NCI-H2196 treated with DMSO at 0.1 percent for 48 hours (cell line): ENCODE data around the gene MCU.

Experiments
- DNase-seq: peaks from one replicate; lab custom pipeline; 2025; ENCODE audit not compliant: unreplicated experiment; lab: John Stamatoyannopoulos, UW

MCU gene

GRCh38 chr10:72831696-72832409 is 139.9 kb downstream of the MCU start:
- no peak for DNase-seq

DNA sequence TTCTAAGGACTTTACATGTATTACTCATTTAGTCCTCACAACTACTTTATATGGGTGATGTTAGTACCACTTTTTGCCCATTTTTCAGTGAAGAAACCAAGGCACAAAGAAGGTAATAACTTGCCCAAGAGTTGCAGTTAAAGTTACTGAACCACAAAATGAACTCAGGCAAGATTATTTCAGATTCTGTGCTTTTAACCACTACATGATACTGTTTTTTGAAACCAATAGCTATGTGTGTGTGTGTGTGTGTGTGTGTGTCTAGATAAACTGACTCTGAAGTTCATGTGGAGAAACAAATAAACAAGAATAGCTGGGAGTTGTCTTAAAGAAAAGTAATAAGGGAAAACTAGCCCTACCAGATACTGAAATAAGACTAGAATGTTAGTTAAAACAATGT is 140.8 kb downstream of the MCU start:
- DNase-seq = no peak

GRCh38 chr10:72834183-72834825 is 142.4 kb downstream of the MCU start:
- peak; percentile 39 for DNase-seq

DNA sequence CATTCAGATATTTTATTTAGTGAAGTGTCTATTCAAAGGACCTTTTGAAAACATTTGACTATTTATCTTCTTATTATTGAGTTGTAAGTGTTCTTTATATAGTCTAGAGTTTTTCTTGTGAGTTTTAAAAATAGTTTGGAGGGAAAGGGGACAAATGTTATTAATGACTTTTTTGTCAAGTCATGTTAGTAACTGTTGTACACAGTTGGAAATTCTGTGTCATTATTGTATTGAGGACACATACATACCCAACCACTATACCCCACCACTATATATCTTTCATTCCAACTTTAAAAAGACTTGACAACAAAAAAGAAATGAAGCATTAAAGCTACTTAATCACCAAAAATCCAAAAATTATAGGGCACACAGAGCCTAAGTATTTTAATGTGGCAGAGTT is 148.4 kb downstream of the MCU start:
- no peak for DNase-seq

DNA sequence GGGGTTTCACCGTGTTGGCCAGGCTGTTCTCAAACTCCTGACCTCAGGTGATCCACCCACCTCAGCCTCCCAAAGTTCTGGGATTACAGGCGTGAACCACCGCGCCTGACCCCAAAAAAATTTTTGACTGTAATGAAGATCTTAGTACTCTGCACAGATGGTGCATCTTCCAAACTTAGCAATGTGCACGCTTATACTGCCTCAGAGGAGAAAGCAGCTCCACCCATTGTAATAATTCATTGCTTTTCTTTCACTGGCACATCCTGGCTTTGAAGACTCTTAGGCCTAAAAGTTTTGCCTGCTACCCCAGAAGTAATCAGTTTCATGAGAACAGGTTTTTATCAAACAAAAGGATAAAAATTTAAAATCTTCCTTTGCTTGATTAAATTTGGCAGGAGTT is 149.5 kb downstream of the MCU start:
- no peak for DNase-seq

GRCh38 chr10:72842164-72842563 is 150.2 kb downstream of the MCU start:
- DNase-seq = no peak

DNA sequence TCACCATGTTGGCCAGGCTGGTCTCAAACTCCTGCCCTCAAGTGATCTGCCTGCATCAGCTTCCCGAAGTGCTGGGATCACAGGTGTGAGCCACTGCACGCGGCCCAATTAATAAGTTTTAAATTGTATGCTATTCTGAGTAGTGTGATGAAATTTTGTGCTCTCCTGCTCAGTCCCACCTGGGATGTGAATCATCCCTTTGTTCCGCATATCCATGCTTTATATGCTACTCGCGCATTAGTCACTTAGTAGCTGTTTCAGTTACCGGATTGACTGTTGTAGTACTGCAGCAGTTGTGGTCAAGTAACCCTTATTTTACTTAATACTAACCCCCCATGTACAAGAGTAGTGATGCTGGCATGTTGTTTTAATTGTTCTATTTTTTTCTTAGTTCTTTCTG is 154.3 kb downstream of the MCU start:
- DNase-seq = no peak

DNA sequence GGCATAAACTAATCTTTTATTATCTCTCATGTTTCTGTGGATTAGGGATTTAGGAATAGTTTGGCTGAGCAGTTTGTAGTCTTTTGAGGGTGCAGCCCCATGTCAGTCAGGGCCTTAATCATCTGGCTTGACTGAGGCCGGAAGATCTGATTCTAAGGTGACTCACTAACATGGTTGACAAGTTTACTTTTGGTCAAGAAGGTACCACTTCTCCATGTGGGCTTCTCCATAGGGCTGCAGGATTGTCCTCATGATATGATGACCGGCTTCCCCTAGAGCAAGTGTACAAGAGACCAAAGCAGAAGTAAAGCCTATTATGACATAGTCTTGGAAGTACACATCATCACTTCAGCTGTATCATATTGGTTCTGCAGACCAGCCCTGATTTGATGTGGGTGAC is 155.7 kb downstream of the MCU start:
- no peak for DNase-seq

DNA sequence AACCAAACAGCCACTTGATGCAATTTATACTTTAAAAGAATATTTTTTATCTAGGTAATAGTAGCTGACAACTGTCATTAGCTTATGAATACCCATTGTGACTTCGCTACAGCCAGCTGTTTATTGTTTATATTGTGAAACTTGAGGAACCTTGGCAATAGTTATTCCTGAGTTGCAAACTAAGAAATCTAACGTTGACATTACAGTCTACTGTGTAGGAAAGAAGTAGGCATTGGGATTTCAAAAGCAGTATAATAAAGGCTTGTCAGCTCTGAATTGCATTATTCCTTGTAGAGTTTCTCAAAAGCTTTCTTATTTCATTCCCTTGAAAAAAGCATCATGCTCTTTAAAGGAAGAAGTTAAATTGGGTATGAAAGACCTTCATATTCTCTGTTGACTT is 158.9 kb downstream of the MCU start:
- no peak for DNase-seq

DNA sequence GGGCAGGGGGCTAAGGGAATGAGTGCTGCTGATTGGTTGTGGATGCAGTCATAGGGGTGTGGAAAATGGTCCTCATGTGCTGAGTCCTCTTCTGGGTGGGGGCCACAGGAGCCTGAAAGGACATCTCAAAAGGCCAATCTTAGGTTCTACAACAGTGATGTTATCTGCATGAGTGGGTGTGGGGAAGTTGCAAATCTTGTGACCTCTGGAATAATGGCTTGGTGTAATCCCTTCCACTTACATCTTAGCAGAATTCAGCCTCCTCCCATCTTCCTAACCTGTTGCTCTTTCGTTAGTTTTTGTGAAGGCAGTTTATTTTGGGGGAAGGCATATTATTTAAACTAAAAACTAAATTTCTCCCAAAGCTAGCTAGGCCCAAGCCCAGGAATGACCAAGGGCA is 159.6 kb downstream of the MCU start:
- no peak for DNase-seq

GRCh38 chr10:72852508-72852907 is 160.6 kb downstream of the MCU start:
- DNase-seq = no peak

DNA sequence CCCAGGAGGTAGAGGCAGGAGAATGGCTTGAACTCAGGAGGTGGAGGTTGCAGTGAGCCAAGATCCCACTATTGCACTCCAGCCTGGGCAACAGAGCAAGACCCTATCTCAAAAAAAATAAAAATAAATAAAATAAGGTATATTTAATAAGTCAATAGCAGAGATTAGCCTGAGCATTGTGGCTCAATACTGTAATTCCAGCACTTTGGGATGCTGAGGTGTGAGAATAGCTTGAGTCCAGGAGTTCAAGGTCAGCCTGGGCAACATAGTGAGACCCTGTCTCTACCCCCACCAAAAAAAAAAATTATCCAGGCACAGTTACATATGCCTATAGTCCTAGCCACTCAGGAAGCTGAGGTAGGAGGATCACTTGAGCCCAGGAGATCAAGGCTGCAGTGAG is 163.2 kb downstream of the MCU start:
- DNase-seq = no peak

DNA sequence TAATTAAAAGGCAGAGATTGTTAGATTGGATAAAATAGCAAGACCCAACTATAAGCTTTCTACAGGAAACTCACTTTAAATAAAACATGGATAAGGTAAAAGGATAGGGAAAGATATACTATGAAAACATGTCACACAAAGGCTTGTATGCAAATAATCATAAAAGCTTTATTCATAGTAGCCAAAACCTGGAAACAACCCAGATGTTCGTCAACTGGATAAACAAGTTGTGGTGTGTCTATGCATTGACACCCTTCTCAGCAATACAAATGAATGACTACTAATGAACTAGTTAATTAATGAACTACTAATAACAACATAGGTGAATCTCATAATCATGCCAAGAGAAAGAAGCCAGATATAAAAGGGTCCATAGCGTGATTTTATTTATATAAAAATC is 163.8 kb downstream of the MCU start:
- DNase-seq = no peak

- DNase-seq = no peak
Observed at GRCh38 chr10:72858067-72858466, 166.1 kb downstream of the MCU start.

GRCh38 chr10:72862957-72863356 is 171.0 kb downstream of the MCU start:
- no peak for DNase-seq

- DNase-seq = peak; percentile 9
Observed at GRCh38 chr10:72875250-72876055, 183.5 kb downstream of the MCU start.

- DNase-seq = no peak
Observed at GRCh38 chr10:72879245-72879644, 187.3 kb downstream of the MCU start.

GRCh38 chr10:72881291-72881690 is 189.3 kb downstream of the MCU start:
- DNase-seq = no peak

DNA sequence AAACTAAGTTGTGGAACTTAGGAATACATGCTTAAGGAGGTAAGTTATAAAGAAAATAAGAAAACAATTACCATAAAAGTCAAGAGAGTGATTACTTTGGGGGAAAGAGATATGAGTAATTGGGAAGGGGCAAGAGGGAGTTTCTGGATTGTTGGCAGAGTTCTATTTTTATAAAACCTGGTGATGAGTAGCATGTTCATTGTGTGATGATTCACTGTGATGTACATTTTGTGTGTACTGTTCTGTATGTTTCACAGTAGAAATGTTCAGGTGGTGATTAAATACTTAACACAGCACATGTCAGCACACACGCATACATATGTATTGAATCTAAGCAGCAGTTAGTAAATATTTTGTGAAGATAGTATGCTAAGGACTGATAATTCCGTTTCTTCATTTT is 191.9 kb downstream of the MCU start:
- no peak for DNase-seq

GRCh38 chr10:72885953-72886352 is 194.0 kb downstream of the MCU start:
- no peak for DNase-seq

DNA sequence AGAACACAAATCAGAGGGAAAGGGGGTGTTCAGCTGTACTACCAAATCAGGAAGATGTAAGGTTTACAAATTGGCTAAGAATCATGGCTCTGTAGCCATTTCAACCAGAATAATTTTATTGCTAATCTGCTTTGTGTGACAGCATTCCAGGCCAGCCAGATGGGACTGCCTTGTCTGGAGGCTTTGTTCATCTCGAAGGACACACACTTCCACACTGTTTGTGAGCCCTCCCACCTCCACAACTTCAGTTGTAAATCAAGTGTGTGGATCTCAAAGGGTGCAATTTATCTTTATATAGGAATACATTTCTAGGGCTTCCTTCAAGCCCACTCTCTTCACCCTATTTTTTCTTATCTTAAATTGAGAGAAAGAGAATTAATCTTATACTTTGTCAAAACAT is 194.7 kb downstream of the MCU start:
- no peak for DNase-seq

GRCh38 chr10:72887043-72887442 is 195.1 kb downstream of the MCU start:
- DNase-seq = no peak
